HG03439 (cell line): ENCODE data around the gene CNN2.
A peak's percentile ranks its signal among the peaks of the same experiment; 100 is the strongest.

Experiments used
- ATAC-seq: cut with Tn5 transposase; IDR thresholded peaks from one replicate; pipeline ENCODE4 v1.9.1; 2021; ENCODE audit warnings: mild to moderate bottlenecking, moderate library complexity; ENCODE audit not compliant: unreplicated experiment

The CNN2 gene

GRCh38 chr19:1064661-1065605, 38.5 kb downstream of the CNN2 start:
- no peak for ATAC-seq

GRCh38 chr19:1065606-1066109, 39.2 kb downstream of the CNN2 start:
- no peak for ATAC-seq

GRCh38 chr19:1066251-1066747, 39.9 kb downstream of the CNN2 start:
- ATAC-seq = no peak

- no peak for ATAC-seq
These were observed 40.4 kb downstream of the CNN2 start, which contains the start of gene ARHGAP45 for GRCh38 chr19:1066748-1067340. Gene ARHGAP45, plus strand, starts transcription at chr19:1067167. Its CDS starts 239 bp downstream, at chr19:1067406.

- ATAC-seq = no peak
These were observed 41.0 kb downstream of the CNN2 start for GRCh38 chr19:1067341-1067957.

- ATAC-seq = no peak
These were observed 41.9 kb downstream of the CNN2 start for GRCh38 chr19:1068009-1069001.

GRCh38 chr19:1069009-1069779, 42.8 kb downstream of the CNN2 start:
- no peak for ATAC-seq

- no peak for ATAC-seq
These were observed 44.1 kb downstream of the CNN2 start for GRCh38 chr19:1070576-1070930.

- no peak for ATAC-seq
These were observed 44.8 kb downstream of the CNN2 start for GRCh38 chr19:1070931-1071791.

GRCh38 chr19:1072371-1073015, 46.1 kb downstream of the CNN2 start:
- ATAC-seq = no peak

- ATAC-seq = no peak
These were observed 46.9 kb downstream of the CNN2 start for GRCh38 chr19:1073063-1073955.

GRCh38 chr19:1073956-1074517, 47.6 kb downstream of the CNN2 start:
- ATAC-seq = no peak

GRCh38 chr19:1074544-1075283, 48.3 kb downstream of the CNN2 start:
- no peak for ATAC-seq

- no peak for ATAC-seq
These were observed 49.6 kb downstream of the CNN2 start for GRCh38 chr19:1076046-1076386.

GRCh38 chr19:1076951-1077350, 50.5 kb downstream of the CNN2 start:
- ATAC-seq = peak; percentile 50

- no peak for ATAC-seq
These were observed 53.2 kb downstream of the CNN2 start for GRCh38 chr19:1079566-1080111.
